EL (cell line): ENCODE results near the gene RAE1.
A peak's percentile ranks its signal among the peaks of the same experiment; 100 is the strongest.
"Not testable (repeated sequence)": the region's sequence is repeated elsewhere in the genome, so short reads cannot be mapped to it uniquely, and the experiment has no call there.

Experiments used
- DNase-seq: peaks from one replicate; pipeline ENCODE4 v3.0.0-alpha.2; 2016

Gene RAE1

GRCh38 chr20:57327820-57328219 lies 23.2 kb upstream of the RAE1 start:
- DNase-seq: no peak

- DNase-seq: no peak
These were observed 21.3 kb upstream of the RAE1 start, which contains the start of gene SPO11 for GRCh38 chr20:57329608-57330221. Gene SPO11, plus strand, starts transcription at chr20:57329803. Its CDS starts 65 bp downstream, at chr20:57329868.

- DNase-seq: no peak
These were observed 20.1 kb upstream of the RAE1 start for GRCh38 chr20:57330998-57331397.

GRCh38 chr20:57332105-57333089 lies 18.7 kb upstream of the RAE1 start:
- no peak for DNase-seq

GRCh38 chr20:57335392-57335791 lies 15.7 kb upstream of the RAE1 start:
- no peak for DNase-seq

GRCh38 chr20:57341663-57342062 lies 9.4 kb upstream of the RAE1 start:
- no peak for DNase-seq

- peak; percentile 50 for DNase-seq
These were observed 8.2 kb upstream of the RAE1 start for GRCh38 chr20:57342829-57343228.

- DNase-seq: peak; percentile 78
These were observed 4.6 kb upstream of the RAE1 start for GRCh38 chr20:57346477-57346876.

- DNase-seq: no peak
These were observed 3.7 kb upstream of the RAE1 start for GRCh38 chr20:57347393-57347792.

- not testable (repeated sequence) for DNase-seq
These were observed 2.7 kb upstream of the RAE1 start for GRCh38 chr20:57348200-57348921.

- DNase-seq: not testable (repeated sequence)
These were observed 2.0 kb upstream of the RAE1 start for GRCh38 chr20:57348922-57349574.

GRCh38 chr20:57350081-57350710 lies 859 bp upstream of the RAE1 start:
- DNase-seq: peak; percentile 28

- DNase-seq: not testable (repeated sequence)
These were observed 371 bp upstream of the RAE1 start for GRCh38 chr20:57350726-57351041.

GRCh38 chr20:57352305-57352704 lies 1.2 kb downstream of the RAE1 start:
- no peak for DNase-seq

GRCh38 chr20:57353351-57353750 lies 2.3 kb downstream of the RAE1 start:
- DNase-seq: no peak

- peak; percentile 90 for DNase-seq
These were observed 10.5 kb downstream of the RAE1 start for GRCh38 chr20:57361517-57361916.

GRCh38 chr20:57364451-57364850 lies 13.4 kb downstream of the RAE1 start:
- DNase-seq: no peak

- DNase-seq: no peak
These were observed 18.5 kb downstream of the RAE1 start for GRCh38 chr20:57369596-57369995.

- DNase-seq: no peak
These were observed 19.3 kb downstream of the RAE1 start for GRCh38 chr20:57370316-57370715.

- DNase-seq: no peak
These were observed 20.3 kb downstream of the RAE1 start for GRCh38 chr20:57371363-57371762.

- DNase-seq: no peak
These were observed 21.1 kb downstream of the RAE1 start for GRCh38 chr20:57372157-57372556.

- DNase-seq: no peak
These were observed 21.7 kb downstream of the RAE1 start for GRCh38 chr20:57372581-57373350.
